ENCODE data around the gene CELF2. TPM values are rescaled to one million over a fixed set of nuclear protein-coding genes. Genes with fewer than 3 reads are reported as not detected.

CELF2 gene
- total RNA-seq, 4 donors from 2014 or later, result 106 to 127 (median 120) TPM

DNA sequence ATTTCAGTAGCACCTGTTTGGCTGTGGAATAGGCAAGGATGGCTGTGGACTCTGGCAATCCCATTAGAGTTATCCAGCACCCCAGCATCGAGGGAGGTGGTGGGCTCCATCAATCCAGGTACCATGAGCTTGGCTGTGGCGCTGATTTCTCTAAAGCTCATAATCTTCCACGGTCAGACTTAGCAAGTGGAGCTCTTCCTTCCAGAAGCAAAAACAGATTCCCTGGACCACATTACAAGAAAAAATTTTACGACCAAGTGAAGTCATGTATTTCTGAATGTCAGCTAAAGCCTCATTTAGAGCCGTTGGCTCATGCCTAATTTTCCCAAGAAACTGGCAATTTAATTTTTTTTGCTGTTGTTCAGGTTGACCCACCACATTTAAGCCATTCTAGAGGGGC, 135.1 kb downstream of the CELF2 start:
- no peaks in the 10 kb centered on the region for H3K36me3 ChIP-seq
- H3K9me3 ChIP-seq, result no peaks in the 10 kb centered on the region
- no peak overlapping the region for H3K4me3 ChIP-seq
- TF ChIP-seq POLR2A (IDR thresholded peaks at IDR 0.05) (no peak), EP300 (IDR thresholded peaks at IDR 0.05) (no peak)
- TF ChIP-seq, protein P1, sequence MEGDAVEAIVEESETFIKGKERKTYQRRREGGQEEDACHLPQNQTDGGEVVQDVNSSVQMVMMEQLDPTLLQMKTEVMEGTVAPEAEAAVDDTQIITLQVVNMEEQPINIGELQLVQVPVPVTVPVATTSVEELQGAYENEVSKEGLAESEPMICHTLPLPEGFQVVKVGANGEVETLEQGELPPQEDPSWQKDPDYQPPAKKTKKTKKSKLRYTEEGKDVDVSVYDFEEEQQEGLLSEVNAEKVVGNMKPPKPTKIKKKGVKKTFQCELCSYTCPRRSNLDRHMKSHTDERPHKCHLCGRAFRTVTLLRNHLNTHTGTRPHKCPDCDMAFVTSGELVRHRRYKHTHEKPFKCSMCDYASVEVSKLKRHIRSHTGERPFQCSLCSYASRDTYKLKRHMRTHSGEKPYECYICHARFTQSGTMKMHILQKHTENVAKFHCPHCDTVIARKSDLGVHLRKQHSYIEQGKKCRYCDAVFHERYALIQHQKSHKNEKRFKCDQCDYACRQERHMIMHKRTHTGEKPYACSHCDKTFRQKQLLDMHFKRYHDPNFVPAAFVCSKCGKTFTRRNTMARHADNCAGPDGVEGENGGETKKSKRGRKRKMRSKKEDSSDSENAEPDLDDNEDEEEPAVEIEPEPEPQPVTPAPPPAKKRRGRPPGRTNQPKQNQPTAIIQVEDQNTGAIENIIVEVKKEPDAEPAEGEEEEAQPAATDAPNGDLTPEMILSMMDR (IDR thresholded peaks at IDR 0.05), result no peak
- DNase-seq (ENCODE audit: low spot score in 2 of 2), result no peak
- WGBS, 2 donors, result 76 to 79% methylated on average over 5 of the region's 5 CpGs
- H3K27ac ChIP-seq, result peak overlapping the region in 1 of 4 donors; percentile 48
- no peaks in the 10 kb centered on the region for H3K27me3 ChIP-seq
- H3K4me1 ChIP-seq, result peaks cover 0 to 91% (median 39%) of the 10 kb centered on the region in 4 donors

DNA sequence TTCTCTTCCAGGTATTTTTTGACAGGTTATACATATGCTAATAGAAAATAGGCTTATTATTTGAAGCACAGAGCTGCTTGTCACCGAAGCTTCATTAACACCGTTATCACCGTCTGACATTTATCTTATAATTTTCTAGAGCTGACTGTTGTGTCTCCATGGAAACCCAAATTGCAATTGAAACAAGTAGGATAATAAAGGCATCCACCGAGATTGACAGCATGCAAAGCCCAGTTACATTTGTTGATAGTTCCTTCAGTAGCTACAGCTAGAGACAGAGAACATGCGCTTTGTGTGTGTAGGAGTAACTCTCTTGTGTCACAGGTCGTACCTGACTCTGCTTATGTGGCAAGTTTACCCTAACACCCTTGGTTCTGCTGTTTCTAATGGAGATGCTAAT, 135.6 kb downstream of the CELF2 start:
- Histone ChIP-seq H3K27me3 (no peaks in the 10 kb centered on the region), H3K27ac (peak overlapping the region in 1 of 4 donors; percentile 48), H3K4me3 (no peak overlapping the region), H3K4me1 (peaks cover 0 to 91% (median 38%) of the 10 kb centered on the region in 4 donors), H3K9me3 (no peaks in the 10 kb centered on the region), H3K36me3 (no peaks in the 10 kb centered on the region)
- TF ChIP-seq EP300 (IDR thresholded peaks at IDR 0.05), result no peak
- no peak for TF ChIP-seq POLR2A (IDR thresholded peaks at IDR 0.05)
- WGBS, 2 donors, result 78 to 83% methylated on average over 6 of the region's 6 CpGs
- no peak for DNase-seq (ENCODE audit: low spot score in 2 of 2)

DNA sequence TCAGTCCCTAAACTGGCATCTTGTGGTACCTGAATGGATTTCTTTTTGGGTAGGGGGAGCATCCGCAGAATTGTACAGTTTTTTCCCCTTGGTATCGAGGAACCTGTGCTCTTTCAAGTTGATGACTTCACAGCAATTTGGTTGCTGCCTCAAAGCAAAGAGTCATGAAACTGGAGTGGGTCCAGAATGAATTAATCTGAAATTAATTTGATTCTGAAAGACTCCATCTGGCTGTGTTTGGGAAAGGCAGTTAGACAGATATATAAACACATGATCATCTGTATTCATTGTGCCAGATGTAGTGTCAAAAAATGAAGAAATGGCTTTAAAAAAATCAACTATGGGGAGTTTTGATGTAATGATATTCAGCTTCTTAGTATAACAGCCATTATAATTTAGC, 136.1 kb downstream of the CELF2 start:
- DNase-seq (ENCODE audit: low spot score in 2 of 2), result no peak
- Histone ChIP-seq H3K36me3 (no peaks in the 10 kb centered on the region), H3K4me3 (no peak overlapping the region), H3K9me3 (no peaks in the 10 kb centered on the region), H3K4me1 (peaks cover 0 to 90% (median 35%) of the 10 kb centered on the region in 4 donors), H3K27me3 (no peaks in the 10 kb centered on the region), H3K27ac (no peak overlapping the region)
- no peak for TF ChIP-seq EP300 (IDR thresholded peaks at IDR 0.05)
- TF ChIP-seq, protein P1 (IDR thresholded peaks at IDR 0.05), result no peak
- TF ChIP-seq POLR2A (IDR thresholded peaks at IDR 0.05), result no peak
- 77 to 78% methylated on average over 2 of the region's 2 CpGs for WGBS, 2 donors

DNA sequence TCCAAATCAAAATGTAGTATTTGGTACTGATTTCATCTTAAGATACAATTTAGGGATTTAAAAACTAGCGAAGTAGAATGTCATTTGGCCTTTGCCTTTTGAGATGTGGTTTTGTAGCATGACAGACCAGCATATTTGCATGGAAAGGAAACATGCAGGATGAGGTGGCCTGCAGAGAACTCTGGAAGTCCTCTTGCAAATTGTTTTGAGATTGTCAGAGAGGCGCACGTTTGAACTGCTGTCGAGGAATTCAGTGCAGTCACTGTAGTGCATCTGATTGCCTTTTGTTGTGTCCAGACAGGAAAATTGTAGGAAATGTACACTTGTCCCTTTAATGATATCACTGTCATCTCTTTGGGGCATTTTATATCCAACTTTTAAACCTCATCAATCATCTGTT, 136.7 kb downstream of the CELF2 start:
- H3K4me1 ChIP-seq, result peaks cover 0 to 90% (median 31%) of the 10 kb centered on the region in 4 donors
- DNase-seq (ENCODE audit: low spot score in 2 of 2), result no peak
- H3K27me3 ChIP-seq, result no peaks in the 10 kb centered on the region
- no peaks in the 10 kb centered on the region for H3K36me3 ChIP-seq
- H3K9me3 ChIP-seq, result no peaks in the 10 kb centered on the region
- H3K4me3 ChIP-seq, result no peak overlapping the region
- H3K27ac ChIP-seq, result no peak overlapping the region
- 58 to 60% methylated on average over 4 of the region's 4 CpGs for WGBS, 2 donors
- TF ChIP-seq POLR2A (IDR thresholded peaks at IDR 0.05), result no peak
- TF ChIP-seq EP300 (IDR thresholded peaks at IDR 0.05), result no peak
- TF ChIP-seq, protein P1 (IDR thresholded peaks at IDR 0.05), result no peak

DNA sequence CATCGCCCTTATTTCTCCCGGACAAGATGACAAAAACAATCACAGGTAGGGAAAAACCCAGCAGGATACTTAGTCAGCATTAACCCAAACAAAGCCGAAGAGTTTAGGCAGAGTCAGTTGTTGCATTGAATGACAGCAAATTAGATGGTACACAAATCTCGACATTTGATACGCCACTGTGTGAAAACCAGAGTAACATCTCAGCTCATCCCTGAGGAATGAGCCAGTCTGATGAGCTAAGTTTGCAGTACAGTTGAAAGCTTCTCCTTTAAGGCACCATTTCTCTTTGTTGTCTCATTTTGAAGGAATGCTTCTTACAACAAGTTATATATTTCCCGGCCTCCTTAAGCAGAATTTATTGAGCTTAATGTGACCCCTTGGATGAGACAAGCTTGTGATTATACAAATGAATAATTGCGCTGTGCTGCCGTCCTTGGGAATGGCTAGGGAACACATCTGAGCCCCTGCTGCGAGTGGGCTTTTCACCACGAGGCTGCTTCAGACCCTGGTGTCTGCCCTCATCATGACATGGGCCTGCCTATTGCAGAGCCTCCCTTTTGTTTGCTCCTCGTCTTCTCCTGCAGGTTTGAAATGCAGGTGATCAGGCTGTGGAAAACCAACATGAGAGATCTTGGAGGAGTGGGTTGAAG, 137.3 kb downstream of the CELF2 start:
- TF ChIP-seq, protein P1 (IDR thresholded peaks at IDR 0.05), result no peak
- TF ChIP-seq POLR2A (IDR thresholded peaks at IDR 0.05) (no peak), EP300 (IDR thresholded peaks at IDR 0.05) (no peak)
- Histone ChIP-seq H3K27me3 (no peaks in the 10 kb centered on the region), H3K9me3 (no peaks in the 10 kb centered on the region), H3K27ac (no peak overlapping the region), H3K36me3 (no peaks in the 10 kb centered on the region), H3K4me1 (peaks cover 0 to 90% (median 32%) of the 10 kb centered on the region in 4 donors), H3K4me3 (no peak overlapping the region)
- WGBS, 2 donors, result 44 to 49% methylated on average over 11 of the region's 11 CpGs
- no peak for DNase-seq (ENCODE audit: low spot score in 2 of 2)
